ENCODE data around the gene MRPL20.

DNA sequence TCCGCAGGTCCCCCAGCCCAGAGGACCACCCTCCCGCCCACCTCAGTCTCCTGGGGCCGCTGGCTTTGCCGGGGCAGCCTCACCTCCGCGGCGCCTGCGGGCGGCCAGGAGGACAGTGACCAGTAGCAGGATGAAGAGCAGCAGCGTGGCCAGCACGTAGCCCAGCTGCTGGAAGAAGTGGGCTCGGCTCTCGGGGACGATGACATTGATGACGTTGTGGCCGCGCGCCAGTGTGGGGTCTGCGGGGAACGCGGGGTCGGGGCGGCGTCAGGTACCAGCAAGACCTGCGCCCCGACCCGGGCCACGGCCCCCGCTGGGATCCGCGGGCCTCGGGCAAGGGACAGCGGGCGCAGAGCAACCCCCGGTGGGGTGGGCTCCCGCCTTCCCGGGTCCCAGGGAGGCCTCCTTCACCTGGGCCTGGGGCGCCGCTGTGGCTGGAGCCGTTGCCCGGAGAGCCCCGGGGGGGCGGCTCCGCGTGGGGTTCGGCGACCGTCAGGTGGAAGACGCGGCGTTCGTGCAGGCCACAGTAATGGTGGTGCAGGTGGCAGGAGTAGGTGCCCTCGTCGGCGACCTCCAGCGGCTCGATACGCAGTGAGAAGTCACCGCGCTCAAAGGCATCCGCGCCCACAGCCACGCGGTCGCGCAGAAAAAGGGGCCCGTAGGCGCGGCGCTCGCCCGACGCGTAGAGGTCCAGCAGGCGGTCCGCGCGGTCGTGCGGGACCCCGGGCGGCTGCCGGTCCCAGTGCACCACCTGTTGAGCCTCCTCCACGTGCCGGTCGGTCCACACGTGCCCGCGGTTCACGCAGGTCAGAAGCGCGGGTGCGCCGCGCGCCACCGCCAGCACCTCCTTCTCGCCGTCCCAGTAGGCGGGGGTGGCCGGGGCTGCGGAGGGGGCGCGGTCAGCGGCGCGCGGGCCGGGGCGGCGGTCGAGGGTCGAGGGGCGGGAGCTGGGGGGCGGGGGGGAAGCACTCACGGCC, 52.5 kb downstream of the MRPL20 start:
- TF ChIP-seq, protein P1, sequence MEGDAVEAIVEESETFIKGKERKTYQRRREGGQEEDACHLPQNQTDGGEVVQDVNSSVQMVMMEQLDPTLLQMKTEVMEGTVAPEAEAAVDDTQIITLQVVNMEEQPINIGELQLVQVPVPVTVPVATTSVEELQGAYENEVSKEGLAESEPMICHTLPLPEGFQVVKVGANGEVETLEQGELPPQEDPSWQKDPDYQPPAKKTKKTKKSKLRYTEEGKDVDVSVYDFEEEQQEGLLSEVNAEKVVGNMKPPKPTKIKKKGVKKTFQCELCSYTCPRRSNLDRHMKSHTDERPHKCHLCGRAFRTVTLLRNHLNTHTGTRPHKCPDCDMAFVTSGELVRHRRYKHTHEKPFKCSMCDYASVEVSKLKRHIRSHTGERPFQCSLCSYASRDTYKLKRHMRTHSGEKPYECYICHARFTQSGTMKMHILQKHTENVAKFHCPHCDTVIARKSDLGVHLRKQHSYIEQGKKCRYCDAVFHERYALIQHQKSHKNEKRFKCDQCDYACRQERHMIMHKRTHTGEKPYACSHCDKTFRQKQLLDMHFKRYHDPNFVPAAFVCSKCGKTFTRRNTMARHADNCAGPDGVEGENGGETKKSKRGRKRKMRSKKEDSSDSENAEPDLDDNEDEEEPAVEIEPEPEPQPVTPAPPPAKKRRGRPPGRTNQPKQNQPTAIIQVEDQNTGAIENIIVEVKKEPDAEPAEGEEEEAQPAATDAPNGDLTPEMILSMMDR (IDR thresholded peaks at IDR 0.05), result no peak
- peak; percentile 89 for TF ChIP-seq EZH2phosphoT487 (IDR thresholded peaks at IDR 0.05)

All from neural progenitor cell (in vitro differentiated cells).